ENCODE results near the gene RNASE13.

Gene RNASE13

DNA sequence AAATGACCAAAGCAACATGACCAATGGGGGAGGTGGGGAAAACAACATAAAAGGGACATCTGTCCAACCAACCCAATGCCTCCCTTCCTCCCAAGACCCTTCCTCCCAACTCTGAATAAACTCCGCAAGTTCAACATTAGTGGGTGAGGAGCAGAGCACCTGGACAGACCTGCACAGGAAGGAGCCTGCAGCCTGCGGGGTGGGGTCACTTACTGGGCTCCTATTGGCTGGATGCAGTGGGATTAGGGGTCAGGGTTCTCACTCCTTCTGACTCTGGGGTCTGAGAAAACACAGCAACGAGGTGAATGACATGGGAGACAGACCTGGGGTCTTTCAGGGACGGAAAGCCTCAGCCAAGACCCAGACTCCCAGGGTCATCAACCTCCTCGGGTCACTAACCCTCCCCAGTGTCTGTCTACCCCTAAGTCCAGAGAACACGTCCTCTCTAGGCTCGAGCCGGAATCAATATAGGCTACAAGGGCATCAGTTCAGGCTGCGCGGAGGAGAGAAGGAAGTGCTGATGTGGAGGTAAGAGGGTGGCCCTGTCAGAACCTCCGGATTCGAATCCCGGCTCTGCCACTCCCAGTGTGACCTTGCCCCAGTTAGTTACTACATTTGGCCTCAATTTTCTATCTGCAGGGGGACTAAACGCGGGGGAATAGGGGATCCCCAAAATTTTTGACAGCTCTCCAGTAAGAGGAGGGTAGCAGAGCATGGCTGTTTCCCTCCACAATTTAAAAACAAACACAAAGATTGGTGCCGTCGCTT lies 10.6 kb downstream of the RNASE13 start:
- Histone ChIP-seq H3K4me3 (ENCODE audit: low read depth, low read length) (peak overlapping the region; percentile 51), H3K36me3 (replicated peaks) (no peaks in the 10 kb centered on the region), H3K27me3 (replicated peaks) (peaks cover 27% of the 10 kb centered on the region), H3K27ac (no peak overlapping the region)
- TF ChIP-seq, protein P1, sequence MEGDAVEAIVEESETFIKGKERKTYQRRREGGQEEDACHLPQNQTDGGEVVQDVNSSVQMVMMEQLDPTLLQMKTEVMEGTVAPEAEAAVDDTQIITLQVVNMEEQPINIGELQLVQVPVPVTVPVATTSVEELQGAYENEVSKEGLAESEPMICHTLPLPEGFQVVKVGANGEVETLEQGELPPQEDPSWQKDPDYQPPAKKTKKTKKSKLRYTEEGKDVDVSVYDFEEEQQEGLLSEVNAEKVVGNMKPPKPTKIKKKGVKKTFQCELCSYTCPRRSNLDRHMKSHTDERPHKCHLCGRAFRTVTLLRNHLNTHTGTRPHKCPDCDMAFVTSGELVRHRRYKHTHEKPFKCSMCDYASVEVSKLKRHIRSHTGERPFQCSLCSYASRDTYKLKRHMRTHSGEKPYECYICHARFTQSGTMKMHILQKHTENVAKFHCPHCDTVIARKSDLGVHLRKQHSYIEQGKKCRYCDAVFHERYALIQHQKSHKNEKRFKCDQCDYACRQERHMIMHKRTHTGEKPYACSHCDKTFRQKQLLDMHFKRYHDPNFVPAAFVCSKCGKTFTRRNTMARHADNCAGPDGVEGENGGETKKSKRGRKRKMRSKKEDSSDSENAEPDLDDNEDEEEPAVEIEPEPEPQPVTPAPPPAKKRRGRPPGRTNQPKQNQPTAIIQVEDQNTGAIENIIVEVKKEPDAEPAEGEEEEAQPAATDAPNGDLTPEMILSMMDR (IDR thresholded peaks at IDR 0.05; ENCODE audit: low read depth, low read length, missing control alignments): no peak
- in situ Hi-C loops (cut with HindIII; ENCODE audit: low pct_ligation_motif_present, low sequenced_read_pairs): no loop called here
- DNase-seq: no peak

DNA sequence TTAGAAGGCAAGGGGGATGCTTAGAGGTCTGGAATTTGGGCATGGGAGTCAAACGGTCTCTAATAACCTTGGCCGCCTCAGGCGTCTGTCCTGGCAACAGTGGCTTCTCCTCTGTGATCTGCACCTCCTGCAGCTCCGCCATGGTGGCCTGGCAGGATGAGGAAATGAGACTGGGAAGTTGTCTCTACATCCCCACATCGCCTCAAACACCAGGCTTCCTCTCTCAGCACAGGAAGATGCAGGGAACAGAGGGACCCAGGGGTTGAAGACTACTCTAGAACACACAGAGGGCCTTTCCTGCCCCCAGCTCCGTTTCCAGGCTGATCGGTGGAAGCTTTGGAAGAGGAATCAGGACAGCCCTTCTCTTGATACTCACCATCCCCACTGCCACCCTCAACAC lies 11.4 kb downstream of the RNASE13 start:
- DNase-seq: no peak
- no peak overlapping the region for H3K27ac ChIP-seq
- TF ChIP-seq, protein P1 (IDR thresholded peaks at IDR 0.05; ENCODE audit: low read depth, low read length, missing control alignments): no peak
- no peak overlapping the region for H3K4me3 ChIP-seq (ENCODE audit: low read depth, low read length)
- in situ Hi-C loops (cut with HindIII; ENCODE audit: low pct_ligation_motif_present, low sequenced_read_pairs): no loop called here
- H3K36me3 ChIP-seq (replicated peaks): no peaks in the 10 kb centered on the region
- peaks cover 27% of the 10 kb centered on the region for H3K27me3 ChIP-seq (replicated peaks)

DNA sequence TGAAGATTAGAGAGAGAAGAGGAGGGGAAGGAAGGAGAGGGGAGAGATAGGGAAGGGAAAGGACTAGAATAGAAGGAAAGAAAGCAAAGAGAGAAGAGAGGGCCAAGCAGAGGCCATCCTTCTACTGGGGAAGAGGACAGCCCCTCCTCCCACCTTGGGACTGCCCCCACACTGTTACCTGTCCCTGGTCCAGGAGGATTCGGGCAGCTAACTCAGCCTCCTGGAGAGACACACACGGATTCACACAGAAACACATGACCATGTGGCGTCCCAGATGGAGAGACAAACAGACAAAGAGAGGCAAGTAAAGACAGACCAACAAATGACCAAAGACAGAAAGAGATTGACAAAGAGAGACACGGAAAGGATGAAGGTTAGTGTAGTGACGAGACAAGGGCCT lies 11.9 kb downstream of the RNASE13 start:
- peaks cover 27% of the 10 kb centered on the region for H3K27me3 ChIP-seq (replicated peaks)
- in situ Hi-C loops (cut with HindIII; ENCODE audit: low pct_ligation_motif_present, low sequenced_read_pairs): no loop called here
- H3K4me3 ChIP-seq (ENCODE audit: low read depth, low read length): no peak overlapping the region
- H3K27ac ChIP-seq: no peak overlapping the region
- TF ChIP-seq, protein P1 (IDR thresholded peaks at IDR 0.05; ENCODE audit: low read depth, low read length, missing control alignments): no peak
- no peak for DNase-seq
- no peaks in the 10 kb centered on the region for H3K36me3 ChIP-seq (replicated peaks)

DNA sequence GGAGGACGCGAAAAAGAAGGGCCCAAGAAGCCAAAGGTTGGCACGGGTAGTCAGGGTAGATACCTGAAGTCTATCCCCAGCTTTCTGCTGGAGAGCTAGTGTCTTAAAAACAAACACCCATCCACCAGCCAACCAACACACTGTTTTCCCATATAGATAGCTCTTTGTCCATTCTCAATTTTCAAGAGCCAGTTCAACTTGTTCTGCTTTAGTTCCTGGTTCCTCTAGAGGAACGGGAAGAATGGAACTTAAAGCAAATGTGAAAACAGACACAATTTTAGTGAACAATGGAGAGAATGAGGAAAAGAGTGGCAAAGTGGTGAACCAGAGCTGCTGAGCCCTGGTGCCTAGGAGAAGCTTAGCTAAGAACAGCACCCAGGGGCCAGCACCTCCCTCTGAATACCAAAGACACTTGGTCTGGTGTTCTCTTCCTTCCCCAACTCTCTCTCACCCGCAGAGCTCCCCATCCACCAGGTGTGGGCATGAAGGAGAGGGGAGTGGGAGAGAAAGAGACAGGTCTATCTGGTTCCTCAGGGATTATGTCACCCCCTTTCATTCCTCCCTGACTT lies 13.5 kb downstream of the RNASE13 start:
- Histone ChIP-seq H3K27me3 (replicated peaks) (peaks cover 27% of the 10 kb centered on the region), H3K4me3 (ENCODE audit: low read depth, low read length) (no peak overlapping the region), H3K36me3 (replicated peaks) (no peaks in the 10 kb centered on the region), H3K27ac (no peak overlapping the region)
- in situ Hi-C loops (cut with HindIII; ENCODE audit: low pct_ligation_motif_present, low sequenced_read_pairs): no loop called here
- no peak for DNase-seq
- TF ChIP-seq, protein P1 (IDR thresholded peaks at IDR 0.05; ENCODE audit: low read depth, low read length, missing control alignments): no peak

DNA sequence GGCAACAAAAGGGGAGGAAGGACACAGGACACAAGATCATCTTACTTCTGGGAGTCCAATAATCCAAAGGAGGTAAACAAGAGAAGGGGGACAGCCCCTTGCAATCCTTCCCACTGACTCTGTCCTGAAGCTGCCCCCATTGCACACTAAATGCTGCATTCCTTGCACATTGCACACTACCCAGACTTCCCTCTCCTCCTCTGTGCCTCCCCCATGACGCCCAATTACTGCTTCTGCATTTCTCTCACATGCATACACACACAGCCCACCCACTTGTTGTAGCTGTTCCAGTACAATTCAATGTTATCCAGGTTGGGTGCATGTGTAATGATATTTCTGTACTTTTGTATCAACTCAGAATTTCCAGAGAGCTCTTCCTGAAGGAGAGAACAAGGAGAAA lies 15.2 kb downstream of the RNASE13 start:
- DNase-seq: no peak
- in situ Hi-C loops (cut with HindIII; ENCODE audit: low pct_ligation_motif_present, low sequenced_read_pairs): no loop called here
- Histone ChIP-seq H3K27me3 (replicated peaks) (peaks cover 19% of the 10 kb centered on the region), H3K4me3 (ENCODE audit: low read depth, low read length) (no peak overlapping the region), H3K27ac (no peak overlapping the region), H3K36me3 (replicated peaks) (no peaks in the 10 kb centered on the region)
- TF ChIP-seq, protein P1 (IDR thresholded peaks at IDR 0.05; ENCODE audit: low read depth, low read length, missing control alignments): no peak

All from brain microvascular endothelial cell (primary cell).